ENCODE results near the gene FA2H.

DNA sequence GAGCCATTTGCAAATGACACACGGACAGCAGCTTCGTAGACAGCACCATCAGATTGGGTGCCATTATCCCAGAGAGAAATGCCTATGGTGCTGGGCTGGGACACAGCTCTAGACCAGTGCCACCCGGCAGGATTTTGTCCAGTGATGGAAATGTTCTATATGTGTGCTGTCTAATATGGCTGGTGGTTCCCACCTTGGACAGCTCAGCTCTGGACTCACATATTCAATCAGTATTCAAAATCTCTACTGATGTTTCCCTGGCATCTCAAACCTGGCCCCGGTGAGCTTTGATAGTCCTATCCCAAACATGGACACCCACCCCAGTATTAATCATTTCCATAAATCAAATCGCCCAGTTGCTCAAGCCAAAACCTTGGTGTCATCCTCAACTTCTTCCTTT, 23.0 kb downstream of the FA2H start:
- TF ChIP-seq RAD21 (CRISPR knock-in tag; IDR thresholded peaks at IDR 0.05), result no peak
- TF ChIP-seq, protein P1, sequence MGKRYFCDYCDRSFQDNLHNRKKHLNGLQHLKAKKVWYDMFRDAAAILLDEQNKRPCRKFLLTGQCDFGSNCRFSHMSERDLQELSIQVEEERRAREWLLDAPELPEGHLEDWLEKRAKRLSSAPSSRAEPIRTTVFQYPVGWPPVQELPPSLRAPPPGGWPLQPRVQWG (CRISPR knock-in tag; IDR thresholded peaks at IDR 0.05; ENCODE audit: borderline replicate concordance, low read depth), result no peak
- TF ChIP-seq SIX4 (CRISPR knock-in tag; IDR thresholded peaks at IDR 0.05), result no peak
- TF ChIP-seq, protein P2, sequence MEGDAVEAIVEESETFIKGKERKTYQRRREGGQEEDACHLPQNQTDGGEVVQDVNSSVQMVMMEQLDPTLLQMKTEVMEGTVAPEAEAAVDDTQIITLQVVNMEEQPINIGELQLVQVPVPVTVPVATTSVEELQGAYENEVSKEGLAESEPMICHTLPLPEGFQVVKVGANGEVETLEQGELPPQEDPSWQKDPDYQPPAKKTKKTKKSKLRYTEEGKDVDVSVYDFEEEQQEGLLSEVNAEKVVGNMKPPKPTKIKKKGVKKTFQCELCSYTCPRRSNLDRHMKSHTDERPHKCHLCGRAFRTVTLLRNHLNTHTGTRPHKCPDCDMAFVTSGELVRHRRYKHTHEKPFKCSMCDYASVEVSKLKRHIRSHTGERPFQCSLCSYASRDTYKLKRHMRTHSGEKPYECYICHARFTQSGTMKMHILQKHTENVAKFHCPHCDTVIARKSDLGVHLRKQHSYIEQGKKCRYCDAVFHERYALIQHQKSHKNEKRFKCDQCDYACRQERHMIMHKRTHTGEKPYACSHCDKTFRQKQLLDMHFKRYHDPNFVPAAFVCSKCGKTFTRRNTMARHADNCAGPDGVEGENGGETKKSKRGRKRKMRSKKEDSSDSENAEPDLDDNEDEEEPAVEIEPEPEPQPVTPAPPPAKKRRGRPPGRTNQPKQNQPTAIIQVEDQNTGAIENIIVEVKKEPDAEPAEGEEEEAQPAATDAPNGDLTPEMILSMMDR (CRISPR knock-in tag; IDR thresholded peaks at IDR 0.05), result no peak
- TF ChIP-seq, protein P3, sequence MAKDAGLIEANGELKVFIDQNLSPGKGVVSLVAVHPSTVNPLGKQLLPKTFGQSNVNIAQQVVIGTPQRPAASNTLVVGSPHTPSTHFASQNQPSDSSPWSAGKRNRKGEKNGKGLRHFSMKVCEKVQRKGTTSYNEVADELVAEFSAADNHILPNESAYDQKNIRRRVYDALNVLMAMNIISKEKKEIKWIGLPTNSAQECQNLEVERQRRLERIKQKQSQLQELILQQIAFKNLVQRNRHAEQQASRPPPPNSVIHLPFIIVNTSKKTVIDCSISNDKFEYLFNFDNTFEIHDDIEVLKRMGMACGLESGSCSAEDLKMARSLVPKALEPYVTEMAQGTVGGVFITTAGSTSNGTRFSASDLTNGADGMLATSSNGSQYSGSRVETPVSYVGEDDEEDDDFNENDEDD (CRISPR knock-in tag; IDR thresholded peaks at IDR 0.05; ENCODE audit: borderline replicate concordance), result no peak
- TF ChIP-seq, protein P4, sequence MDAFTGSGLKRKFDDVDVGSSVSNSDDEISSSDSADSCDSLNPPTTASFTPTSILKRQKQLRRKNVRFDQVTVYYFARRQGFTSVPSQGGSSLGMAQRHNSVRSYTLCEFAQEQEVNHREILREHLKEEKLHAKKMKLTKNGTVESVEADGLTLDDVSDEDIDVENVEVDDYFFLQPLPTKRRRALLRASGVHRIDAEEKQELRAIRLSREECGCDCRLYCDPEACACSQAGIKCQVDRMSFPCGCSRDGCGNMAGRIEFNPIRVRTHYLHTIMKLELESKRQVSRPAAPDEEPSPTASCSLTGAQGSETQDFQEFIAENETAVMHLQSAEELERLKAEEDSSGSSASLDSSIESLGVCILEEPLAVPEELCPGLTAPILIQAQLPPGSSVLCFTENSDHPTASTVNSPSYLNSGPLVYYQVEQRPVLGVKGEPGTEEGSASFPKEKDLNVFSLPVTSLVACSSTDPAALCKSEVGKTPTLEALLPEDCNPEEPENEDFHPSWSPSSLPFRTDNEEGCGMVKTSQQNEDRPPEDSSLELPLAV (CRISPR knock-in tag; conservative IDR thresholded peaks at IDR 0.05; ENCODE audit: low read depth), result no peak
- no peak for TF ChIP-seq MYC (CRISPR knock-in tag; IDR thresholded peaks at IDR 0.05; ENCODE audit: borderline replicate concordance)
- TF ChIP-seq, protein P5, sequence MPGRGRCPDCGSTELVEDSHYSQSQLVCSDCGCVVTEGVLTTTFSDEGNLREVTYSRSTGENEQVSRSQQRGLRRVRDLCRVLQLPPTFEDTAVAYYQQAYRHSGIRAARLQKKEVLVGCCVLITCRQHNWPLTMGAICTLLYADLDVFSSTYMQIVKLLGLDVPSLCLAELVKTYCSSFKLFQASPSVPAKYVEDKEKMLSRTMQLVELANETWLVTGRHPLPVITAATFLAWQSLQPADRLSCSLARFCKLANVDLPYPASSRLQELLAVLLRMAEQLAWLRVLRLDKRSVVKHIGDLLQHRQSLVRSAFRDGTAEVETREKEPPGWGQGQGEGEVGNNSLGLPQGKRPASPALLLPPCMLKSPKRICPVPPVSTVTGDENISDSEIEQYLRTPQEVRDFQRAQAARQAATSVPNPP (CRISPR knock-in tag; IDR thresholded peaks at IDR 0.05), result no peak
- TF ChIP-seq, protein P6, sequence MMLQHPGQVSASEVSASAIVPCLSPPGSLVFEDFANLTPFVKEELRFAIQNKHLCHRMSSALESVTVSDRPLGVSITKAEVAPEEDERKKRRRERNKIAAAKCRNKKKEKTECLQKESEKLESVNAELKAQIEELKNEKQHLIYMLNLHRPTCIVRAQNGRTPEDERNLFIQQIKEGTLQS (CRISPR knock-in tag; IDR thresholded peaks at IDR 0.05), result no peak
- TF ChIP-seq YEATS4 (CRISPR knock-in tag; IDR thresholded peaks at IDR 0.05; ENCODE audit: borderline replicate concordance), result no peak
- no peak for TF ChIP-seq EZH2 (conservative IDR thresholded peaks at IDR 0.05; ENCODE audit: low read depth, low read length)
- no peak for TF ChIP-seq FIP1L1 (IDR thresholded peaks at IDR 0.05; ENCODE audit: borderline replicate concordance, insufficient read depth, low read depth, low read length)
- TF ChIP-seq, protein P7, sequence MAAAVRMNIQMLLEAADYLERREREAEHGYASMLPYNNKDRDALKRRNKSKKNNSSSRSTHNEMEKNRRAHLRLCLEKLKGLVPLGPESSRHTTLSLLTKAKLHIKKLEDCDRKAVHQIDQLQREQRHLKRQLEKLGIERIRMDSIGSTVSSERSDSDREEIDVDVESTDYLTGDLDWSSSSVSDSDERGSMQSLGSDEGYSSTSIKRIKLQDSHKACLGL (CRISPR knock-in tag; IDR thresholded peaks at IDR 0.05), result no peak
- no peak for TF ChIP-seq ZNF160 (CRISPR knock-in tag; IDR thresholded peaks at IDR 0.05)
